ENCODE results near the gene TGDS.
"Not testable (repeated sequence)": the region's sequence is repeated elsewhere in the genome, so short reads cannot be mapped to it uniquely, and the experiment has no call there.

TGDS gene

DNA sequence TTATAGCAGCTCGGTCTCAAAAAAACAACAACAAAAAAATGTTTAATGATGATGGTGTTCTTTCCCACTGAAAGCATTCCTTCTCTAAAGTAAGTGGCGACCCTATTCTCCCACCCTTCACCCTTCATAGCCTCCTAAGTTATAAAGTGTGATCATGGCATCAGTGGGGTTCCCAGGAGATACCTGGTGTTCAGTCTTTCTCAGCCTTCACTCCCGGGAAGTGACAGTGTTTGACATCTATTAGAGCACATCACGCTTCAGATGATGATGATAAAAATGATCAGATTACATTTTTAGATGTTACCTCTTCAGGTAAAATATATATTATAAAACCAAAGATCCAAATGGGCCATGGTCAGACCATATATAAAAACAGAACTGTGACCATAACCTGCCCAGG lies 51.0 kb downstream of the TGDS start:
- TF ChIP-seq CTCF (conservative IDR thresholded peaks at IDR 0.05; ENCODE audit: low read depth, low read length), result no peak
- no peak overlapping the region for H3K4me3 ChIP-seq (ENCODE audit: low read length)
- no peak for DNase-seq (ENCODE audit: low read depth)

DNA sequence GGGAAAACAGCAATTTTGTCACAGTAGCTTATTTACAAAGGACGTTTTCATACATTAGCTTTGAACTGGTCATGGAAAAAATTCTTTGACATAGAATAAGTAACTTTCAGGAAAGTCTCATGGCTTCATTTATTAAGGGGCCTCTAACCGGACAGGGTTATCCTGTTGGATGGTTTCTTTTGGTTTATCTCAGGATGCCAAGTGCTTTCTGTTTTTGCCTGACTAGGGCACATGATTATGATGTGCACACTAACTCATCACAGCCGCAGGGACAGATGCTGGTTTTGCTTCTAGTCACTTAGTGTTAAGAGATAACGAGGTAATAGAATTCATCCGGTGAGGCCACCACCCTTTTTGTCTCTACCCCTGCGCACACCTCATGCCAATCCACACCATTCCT lies 53.0 kb downstream of the TGDS start:
- no peak overlapping the region for H3K4me3 ChIP-seq (ENCODE audit: low read length)
- TF ChIP-seq CTCF (conservative IDR thresholded peaks at IDR 0.05; ENCODE audit: low read depth, low read length), result no peak
- no peak for DNase-seq (ENCODE audit: low read depth)

GRCh38 chr13:94537740-94538630 lies 58.0 kb downstream of the TGDS start:
- TF ChIP-seq CTCF (conservative IDR thresholded peaks at IDR 0.05; ENCODE audit: low read depth, low read length), result no peak
- no peak overlapping the region for H3K4me3 ChIP-seq (ENCODE audit: low read length)
- no peak for DNase-seq (ENCODE audit: low read depth)

GRCh38 chr13:94535775-94536174 lies 60.2 kb downstream of the TGDS start:
- no peak for TF ChIP-seq CTCF (conservative IDR thresholded peaks at IDR 0.05; ENCODE audit: low read depth, low read length)
- H3K4me3 ChIP-seq (ENCODE audit: low read length), result no peak overlapping the region
- no peak for DNase-seq (ENCODE audit: low read depth)

DNA sequence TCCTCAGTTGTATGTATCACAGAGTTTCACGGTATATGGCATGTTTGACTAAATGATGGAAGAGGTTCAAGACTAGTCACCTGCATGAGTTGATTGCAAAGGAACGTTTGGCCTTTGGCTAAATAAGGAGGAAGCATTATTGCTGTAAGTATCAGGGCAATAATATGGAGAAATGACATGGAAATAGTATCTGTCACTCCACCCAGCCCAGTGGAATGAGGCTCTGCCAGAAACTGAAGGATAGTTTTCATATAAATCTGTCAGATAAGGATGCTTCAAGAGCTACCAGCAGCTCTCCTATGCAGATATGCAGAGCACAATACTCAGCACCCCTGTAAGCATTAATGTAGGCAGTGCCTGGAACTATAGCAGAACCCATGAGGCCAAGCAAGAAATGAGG lies 60.7 kb downstream of the TGDS start:
- no peak for DNase-seq (ENCODE audit: low read depth)
- no peak overlapping the region for H3K4me3 ChIP-seq (ENCODE audit: low read length)
- no peak for TF ChIP-seq CTCF (conservative IDR thresholded peaks at IDR 0.05; ENCODE audit: low read depth, low read length)

- no peak overlapping the region for H3K4me3 ChIP-seq (ENCODE audit: low read length)
- DNase-seq (ENCODE audit: low read depth), result peak; percentile 59
- TF ChIP-seq CTCF (conservative IDR thresholded peaks at IDR 0.05; ENCODE audit: low read depth, low read length), result no peak
Observed at GRCh38 chr13:94534166-94534565, 61.8 kb downstream of the TGDS start.

- not testable (repeated sequence) for DNase-seq (ENCODE audit: low read depth); H3K4me3 ChIP-seq (ENCODE audit: low read length)
Observed at GRCh38 chr13:94532278-94532677, 63.7 kb downstream of the TGDS start.

DNA sequence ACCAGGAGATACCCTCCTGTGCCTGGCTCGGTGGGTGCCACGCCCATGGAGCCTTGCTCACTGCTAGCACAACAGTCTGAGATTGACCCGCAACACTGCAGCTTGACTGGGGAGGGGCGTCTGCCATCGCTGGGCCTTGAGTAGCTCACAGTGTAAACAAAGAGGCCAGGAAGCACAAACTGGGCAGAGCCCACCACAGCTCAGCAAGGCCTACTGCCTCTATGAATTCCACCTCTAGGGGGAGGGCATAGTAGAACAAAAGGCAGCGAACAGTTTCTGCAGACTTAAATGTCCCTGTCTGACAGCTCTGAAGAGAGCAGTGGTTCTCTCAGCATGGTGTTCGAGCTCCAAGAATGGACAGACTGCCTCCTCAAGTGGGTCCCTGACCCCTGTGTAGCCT lies 69.0 kb downstream of the TGDS start:
- not testable (repeated sequence) for DNase-seq (ENCODE audit: low read depth); H3K4me3 ChIP-seq (ENCODE audit: low read length)

All from retinal pigment epithelial cell (primary cell).